Suppressor macrophage treated with lipopolysaccharide for 4 hours (primary cell): Measurements from ENCODE around the gene NR1H2.
"Not testable (repeated sequence)": the region's sequence is repeated elsewhere in the genome, so short reads cannot be mapped to it uniquely, and the experiment has no call there.

Experiments
- DNase-seq: peaks from one replicate; pipeline ENCODE4 v3.0.0-alpha.2; 2020

The NR1H2 gene

DNA sequence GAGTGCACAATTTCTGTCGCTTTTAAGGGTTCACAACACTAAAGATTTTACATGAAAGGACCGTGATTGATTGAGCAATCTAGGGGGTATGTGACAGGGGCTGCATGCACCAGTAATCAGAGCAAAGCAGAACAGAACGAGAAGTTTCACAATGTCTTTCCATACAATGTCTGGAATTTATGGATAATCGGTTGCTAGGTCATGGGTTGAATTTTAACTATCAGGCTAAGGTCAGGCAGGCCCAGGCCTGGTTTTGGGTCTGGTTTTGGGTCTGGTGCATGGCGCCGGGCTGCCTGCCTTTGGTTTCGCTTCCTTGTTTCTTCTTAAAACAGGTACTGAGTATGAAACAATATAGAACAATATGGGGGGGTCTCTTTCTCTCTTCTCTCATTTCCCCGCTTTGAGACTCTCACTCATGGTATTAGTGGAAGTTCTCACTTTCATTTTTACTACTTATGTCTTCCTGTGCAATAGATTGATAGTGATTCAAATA is 29.1 kb upstream of the NR1H2 start:
- DNase-seq: peak; percentile 49

DNA sequence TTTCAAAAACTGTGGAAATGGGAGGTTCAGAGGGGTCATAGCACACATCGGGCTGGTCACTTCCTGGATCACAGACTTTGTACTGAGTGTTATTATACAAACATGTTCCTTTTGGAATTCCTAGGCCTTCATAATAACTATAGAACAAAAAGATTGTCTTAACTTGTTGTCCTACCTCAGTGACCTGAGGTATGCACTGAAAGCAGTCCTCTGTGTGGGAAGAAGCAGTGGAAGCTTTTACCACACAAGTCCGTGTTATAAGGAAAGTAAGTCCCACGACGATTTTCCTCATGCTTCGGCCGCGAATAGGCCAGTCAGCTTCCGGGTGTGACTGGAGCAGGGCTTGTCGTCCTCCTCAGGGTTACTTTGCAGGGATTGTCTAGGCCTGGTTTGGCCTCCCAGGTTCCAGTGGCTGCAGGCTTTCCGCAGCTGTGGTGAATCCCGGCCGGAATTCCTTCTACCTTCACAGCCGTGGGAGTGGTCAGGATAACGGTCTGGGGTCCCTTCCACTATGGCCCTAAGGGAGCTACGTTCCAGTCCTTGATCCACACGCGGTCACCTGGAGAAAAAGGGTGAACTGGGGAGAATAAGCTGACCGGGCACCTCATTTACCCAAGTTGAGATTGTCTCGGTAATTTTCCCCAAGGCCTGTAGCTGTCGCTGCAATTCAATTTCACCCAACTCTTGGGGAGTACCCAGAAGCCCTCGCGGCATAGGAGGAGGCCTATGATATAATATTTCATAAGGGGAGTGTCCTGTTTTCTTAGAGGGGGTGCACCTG is 26.8 kb upstream of the NR1H2 start:
- no peak for DNase-seq

DNA sequence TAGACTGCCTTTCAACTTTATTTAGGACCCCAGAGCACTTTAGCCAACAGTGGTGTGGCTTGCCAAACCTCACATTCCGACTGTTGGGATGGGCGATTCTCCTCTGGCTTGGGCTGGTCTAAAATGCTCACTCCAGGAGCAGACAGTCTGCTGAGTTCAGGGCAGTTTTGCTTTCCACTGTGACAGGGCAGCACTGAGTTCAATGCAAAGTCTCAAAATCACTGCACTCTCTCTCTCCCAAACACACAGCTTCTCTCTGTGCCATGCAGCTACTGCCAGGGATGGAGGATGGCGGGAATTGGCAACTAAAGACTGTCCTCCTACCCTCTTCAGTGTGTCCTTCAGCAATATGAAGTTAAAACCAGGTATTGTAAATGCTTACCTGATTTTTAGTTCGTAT is 24.0 kb upstream of the NR1H2 start:
- no peak for DNase-seq

DNA sequence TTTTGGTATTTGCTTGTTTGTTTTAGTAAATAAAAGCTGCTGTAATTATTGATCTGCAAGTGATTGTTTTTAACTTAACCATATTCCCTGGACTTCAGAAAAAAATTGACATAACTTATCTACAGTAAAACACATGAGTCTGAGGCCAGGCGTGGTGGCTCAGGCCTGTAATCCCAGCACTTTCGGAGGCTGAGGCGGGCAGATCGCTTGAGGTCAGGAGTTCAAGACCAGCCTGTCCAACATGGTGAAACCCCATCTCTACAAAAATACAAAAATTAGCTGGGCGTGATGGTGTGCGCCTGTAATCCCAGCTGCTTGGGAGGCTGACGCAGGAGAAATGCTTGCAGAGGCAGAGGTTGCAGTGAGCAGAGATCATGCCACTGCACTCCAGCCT is 22.8 kb upstream of the NR1H2 start:
- not testable (repeated sequence) for DNase-seq

DNA sequence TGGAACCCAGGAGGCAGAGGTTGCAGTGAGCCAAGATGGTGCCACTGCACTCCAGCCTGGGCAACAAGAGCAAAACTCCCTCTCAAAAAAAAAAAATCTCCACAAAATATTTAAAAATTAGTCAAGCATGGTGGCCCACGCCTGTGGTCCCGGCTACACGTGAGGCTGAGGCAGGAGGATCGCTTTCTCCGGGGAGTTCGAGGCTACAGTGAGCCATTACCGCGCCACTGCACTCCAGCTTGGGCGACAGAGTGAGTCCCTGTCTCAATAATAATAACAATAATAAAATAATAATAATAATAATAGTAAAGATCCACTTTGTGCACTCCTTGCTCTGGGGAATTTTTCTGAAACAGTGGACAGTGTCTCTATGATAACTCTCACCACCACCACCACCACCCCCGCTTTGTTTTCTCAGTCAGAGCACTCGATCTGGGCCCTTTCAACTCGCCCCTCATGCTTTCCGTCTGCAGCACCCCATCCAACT is 19.5 kb upstream of the NR1H2 start:
- no peak for DNase-seq

DNA sequence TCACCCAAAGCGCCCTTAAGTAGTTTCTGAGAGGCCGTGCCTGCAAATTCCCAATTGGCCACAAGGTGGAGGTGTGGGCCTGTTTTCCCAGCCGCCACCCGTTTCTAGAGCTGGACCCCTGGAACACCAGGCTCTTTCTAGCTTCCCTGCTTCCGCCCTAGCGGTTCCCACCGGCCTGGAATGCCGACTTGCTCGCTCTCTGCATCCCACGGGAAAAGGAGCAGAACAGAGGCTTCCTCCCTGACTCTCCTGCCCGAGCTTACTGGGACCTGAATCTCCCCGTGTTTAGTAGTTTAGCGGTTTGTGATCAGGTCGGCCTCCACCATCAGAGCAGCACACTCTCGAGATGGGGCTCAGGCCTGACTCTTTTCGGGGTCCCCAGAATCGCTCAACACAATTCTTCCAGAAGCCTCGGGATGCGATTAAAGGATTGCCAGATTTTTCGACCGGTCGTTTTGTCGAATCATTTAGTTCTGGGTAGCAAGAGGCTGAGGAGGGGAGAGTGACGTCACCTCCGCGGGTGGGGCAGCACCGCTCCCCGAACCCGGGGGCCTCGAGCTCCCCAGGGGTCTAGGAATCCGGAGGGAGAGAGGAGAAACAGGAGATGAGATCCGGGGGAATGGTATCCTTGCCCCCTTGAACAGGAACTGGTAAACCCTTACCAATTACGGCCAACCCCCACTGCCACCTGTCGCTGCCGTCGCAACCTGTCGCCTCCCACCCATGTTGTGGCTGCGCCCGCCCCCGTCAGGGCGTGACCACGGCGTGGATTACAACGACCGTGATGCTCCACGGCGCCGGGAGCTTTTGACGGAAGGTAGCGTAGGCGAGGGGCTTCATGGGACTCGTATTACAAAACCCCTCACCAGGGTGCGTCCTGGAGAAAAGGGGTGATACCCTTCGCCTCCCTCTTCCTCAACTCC is 18.8 kb upstream of the NR1H2 start:
- DNase-seq: peak; percentile 70

DNA sequence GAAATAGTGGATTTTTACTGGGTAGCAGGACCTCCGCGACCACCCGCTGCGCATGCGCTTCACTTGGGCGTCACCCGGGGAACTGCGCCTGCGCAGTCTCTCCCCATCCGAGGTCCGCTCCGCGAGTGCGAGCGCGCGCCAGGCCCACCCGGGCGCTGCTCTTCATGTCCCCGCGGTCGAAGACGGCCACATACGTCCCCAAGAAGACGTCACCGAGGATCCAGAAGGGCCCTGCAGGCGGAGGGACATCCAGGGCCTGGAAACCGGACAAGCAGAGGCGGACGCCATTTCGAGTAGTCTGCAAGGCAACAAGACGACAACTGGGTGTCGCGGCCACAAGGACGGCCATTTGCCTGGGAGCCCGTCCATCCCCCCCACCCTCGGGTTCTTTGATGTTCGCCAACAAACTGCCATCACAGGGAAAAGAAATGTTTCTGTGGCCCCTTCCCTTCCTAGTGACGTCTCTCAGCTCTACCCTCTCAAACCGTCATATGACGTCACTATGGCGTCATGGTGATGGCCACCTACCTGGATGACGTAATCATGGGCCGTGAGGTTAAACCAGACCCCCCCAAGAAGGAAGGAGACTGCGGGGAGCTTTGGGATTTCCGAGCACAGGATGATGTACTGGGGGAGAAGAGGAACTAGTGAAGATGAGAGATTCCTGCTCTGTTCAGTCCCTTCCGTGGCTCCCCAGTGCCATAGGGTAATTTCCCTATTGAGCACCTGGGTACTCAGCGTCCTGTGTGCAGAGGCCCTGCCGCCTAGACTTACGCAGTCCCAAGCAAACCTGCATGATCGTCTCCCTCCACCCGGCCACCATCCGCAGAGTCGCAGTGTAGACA is 17.6 kb upstream of the NR1H2 start:
- DNase-seq: peak; percentile 78

DNA sequence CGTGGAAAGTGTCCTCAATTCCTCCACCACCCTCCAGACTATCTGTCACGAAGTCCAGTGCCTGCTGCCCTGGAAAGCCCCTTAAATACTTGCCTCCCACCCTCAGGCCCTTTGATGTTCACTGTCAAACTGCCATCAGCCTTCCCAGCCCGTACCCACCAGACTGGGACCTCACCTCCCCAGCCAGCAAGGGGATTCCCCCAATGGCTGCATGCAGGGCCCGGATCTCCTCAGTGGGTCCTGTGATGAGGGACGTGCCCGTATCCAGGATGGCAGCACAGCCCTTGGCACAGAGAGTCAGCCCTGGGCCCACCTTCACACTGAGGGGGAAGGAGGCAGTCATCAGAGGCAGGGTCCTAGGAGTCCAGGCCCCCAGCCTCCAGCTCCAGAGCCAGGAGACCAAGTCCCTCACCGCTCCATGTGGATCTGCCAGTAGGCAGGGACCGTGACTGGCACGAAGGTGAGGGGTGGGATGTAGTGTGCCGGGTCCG is 16.9 kb upstream of the NR1H2 start:
- DNase-seq: no peak

DNA sequence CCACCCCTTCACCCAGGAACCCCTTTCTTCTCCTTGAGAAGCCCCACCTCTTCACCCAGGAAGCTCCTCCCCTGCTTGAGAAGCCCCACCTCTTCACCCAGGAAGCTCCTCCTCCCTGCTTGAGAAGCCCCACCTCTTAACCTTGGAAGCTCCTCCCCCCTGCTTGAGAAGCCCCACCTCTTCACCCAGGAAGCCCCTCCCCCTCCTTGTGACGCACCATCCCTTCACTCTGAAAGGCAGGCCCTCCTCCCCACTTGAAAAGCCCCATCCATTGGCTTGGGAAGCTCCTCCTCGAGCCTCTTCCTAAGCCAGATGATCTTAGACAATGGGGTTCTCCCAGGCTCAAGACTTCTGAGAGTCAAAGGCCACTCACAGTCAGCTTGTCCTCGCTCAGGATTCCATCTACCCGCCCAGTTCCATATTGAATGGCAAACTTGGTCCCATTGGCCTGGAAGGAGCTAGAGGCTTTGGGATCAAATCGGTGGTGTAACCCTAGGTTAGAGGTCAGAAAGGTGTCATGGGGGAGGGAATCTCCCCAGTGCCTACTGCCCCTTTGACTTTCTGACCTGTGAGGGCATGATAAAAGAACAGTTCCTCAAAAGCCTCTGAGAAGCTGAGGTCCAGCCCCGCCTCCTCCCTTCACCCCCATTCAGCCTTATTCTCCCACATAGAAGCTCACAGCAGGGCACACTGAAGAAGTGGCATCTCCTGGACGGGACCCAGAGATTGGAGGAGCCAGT is 14.8 kb upstream of the NR1H2 start:
- peak; percentile 16 for DNase-seq

DNA sequence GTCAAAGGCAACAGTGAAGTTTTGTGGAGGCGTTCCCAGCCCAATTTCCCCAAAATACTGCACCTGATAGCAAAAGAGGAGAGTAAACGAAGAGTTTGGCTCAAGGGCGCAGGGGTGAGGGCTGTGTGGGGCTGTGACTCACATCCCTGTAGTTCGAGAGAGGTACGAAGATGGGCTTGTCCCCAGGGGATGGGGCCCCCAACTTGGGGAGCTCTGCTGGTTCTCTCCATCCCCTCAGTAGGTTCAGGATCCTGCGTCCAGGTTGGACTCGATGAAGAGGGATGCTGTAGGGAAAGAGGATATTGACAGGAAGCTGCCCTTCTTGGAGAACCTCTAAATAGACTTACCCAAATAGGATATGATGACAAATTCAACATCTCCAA is 14.2 kb upstream of the NR1H2 start:
- DNase-seq: no peak

DNA sequence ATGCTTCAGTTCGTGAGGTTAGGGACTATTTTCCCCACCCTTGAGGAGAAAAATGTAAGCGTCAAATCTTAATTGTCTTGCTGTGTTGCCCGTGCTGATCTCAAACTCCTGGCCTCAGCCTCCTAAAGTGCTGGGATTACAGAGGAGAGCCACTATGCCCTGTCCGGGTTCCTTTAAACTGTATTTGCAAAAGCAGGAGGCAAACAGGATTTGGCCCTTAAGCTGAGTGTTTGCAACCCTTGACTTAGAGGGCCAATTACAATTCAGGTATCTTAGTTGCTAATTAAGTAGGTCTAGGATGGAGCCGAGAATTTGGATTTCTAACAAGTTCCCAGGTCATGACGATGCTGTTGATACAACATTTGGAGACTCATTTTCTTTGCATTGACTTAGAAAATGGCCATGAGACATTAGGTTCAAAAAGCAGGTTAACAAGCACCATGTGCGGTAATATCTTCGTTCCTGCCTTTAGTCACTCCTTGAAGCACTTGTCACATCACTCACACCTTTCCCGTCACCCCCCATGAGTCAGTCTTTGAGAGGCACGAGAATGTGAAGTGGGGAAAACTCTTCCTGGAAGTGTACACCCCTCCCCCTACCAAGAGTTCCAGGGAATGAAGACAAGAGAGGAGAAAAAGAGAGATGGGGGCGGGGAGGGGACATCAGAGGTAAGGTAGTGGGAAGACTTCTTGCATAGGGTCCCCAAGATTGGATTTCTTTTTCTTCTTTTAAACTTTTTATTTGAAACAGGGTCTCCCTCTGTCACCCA is 13.4 kb upstream of the NR1H2 start:
- no peak for DNase-seq

DNA sequence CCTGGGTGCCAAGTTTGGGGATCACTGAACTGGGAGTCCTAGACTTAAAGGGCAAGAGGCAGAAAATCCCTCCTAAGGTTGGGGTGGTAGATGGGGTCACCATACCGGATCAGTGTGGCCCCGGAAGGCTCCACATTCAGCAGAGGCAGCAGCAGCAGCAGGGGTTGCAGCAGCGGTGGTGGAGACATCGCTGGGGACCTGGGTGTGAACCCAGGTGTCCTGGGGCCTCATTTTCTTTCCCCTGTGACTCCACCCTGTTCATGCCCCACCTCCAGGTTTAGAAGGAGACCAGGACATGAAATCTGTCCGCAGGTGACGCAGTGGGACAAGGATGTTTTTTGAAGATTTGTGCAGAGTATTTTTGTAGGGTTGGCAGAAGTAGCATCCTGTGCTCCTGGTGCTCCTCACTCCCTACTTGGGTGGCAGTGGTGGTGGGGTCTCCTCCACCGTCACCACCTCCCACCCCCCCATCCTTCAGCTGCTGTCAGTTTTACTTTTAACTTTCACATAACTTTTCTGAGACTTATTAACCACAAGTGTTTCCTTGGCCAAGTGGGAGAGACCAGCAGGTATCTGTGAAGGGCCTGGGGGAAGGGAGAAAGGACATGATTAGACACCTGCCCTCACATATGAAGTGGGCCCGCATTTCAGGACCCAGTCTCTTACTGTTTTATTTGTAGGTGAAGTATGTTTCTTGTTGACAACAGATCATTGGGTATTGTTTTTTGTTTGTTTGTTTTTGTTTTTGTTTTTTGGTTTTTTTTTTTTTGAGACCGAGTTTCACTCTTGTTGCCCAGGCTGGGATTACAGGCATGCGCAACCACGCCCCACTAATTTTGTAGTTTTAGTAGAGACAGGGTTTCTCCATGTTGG is 10.6 kb upstream of the NR1H2 start, which contains the start of gene NAPSA:
Gene NAPSA (minus strand): TSS at position 206 of the 873 bp plus-strand sequence. CDS start 18 bp downstream, at position 188.
- DNase-seq: no peak

DNA sequence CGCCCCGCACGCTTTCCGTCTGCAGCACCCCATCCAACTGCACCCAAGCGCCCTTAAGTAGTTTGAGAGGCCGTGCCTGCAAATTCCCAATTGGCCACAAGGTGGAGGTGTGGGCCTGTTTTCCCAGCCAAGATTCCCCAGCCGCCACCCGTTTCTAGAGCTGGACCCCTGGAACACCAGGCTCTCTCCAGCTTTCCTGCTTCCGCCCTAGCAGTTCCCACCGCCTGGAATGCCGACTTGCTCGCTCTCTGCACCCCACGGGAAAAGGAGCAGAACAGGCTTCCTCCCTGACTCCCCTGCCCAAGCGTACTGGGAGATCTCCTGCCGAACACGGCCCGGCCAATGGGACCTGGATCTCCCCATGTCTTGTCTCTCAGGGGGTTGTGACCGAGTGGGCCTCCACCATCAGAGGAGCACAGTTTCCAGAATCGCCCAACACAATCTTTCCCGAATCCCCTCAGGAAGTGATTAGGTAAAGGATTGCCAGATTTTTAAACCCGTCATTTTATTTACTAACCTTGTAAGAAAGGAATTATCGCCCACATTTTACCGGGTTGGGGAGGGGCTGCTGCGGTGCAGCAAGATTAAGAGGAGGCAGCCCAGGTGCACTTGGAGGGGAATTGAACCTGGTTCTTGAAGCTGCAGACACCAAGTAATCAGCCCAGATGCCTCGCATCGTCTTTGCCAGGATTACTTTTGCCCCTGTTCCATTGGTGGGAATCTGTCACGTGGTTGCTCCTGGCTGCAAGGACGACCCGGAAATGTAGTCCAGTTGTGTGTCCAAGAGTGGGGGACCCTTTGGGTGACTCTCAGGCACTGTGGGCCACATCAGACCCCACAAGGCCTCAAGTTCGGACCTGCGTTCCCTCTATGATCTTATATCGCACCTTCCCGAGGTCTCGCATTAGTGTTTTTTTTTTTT is 7.3 kb upstream of the NR1H2 start:
- peak; percentile 88 for DNase-seq

DNA sequence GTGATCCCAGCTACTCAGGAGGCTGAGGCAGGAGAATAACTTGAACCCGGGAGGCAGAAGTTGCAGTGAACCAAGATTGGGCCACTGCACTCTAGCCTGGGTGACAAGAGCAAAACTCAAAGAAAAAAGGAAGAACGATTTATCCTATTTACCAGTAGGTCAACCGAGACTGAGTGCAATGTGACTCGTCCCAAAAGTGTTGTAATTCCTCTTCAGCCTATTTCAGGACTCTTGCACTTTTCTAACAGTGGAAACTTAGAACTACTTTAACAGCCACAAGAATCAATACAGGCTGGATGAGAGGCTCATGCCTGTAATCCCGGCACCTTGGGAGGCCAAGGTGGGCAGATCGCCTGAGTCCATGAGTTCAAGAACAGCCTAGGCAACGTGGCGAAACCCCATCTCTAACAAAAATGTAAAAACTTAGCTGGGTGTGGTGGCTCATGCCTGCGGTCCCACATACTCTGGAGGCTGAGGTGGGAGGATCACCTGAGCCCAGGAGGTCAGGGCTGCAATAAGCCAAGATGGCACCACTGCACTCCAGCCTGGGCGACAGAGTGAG is 4.3 kb upstream of the NR1H2 start:
- DNase-seq: peak; percentile 59

DNA sequence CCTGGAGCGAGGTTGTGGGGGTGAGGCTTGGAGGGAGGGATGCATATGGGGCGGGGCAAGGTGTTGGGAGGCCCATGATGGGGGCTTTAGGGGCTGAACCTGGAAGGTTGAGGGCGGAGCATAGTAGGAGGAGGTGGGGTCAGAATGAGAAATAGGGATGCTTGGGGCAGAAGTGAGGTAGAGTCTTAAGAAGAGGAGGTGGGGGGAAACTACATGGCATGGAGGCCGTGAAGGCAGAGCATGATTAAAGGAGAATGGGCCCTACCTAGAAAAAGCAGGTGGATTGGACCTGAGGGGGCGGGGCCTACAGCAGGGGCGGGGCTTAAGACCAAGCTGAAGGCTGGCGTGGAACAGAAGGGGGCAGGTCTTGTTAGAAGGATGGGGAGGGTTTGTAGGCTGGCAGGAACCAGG is 799 bp downstream of the NR1H2 start:
- no peak for DNase-seq

DNA sequence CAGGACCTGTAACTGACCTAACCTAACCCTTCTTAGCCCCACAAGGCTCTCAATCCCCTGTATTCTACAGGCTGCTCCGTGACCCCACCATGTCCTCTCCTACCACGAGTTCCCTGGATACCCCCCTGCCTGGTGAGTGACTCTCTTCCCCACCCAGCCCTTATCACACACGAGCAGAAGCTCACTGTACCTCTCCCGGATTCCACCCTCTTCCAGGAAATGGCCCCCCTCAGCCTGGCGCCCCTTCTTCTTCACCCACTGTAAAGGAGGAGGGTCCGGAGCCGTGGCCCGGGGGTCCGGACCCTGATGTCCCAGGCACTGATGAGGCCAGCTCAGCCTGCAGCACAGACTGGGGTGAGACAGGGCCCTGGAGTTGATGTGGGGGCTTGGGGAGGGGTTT is 1.3 kb downstream of the NR1H2 start:
- no peak for DNase-seq

DNA sequence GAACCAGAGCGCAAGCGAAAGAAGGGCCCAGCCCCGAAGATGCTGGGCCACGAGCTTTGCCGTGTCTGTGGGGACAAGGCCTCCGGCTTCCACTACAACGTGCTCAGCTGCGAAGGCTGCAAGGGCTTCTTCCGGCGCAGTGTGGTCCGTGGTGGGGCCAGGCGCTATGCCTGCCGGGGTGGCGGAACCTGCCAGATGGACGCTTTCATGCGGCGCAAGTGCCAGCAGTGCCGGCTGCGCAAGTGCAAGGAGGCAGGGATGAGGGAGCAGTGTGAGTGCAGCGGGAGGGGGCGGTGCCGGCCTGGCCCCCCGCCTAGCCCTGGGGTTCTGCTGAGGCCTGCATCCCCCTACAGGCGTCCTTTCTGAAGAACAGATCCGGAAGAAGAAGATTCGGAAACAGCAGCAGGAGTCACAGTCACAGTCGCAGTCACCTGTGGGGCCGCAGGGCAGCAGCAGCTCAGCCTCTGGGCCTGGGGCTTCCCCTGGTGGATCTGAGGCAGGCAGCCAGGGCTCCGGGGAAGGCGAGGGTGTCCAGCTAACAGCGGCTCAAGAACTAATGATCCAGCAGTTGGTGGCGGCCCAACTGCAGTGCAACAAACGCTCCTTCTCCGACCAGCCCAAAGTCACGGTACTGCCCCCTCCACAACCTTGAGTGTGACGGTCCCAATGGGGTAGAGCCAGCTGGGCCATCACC is 2.1 kb downstream of the NR1H2 start:
- DNase-seq: no peak

DNA sequence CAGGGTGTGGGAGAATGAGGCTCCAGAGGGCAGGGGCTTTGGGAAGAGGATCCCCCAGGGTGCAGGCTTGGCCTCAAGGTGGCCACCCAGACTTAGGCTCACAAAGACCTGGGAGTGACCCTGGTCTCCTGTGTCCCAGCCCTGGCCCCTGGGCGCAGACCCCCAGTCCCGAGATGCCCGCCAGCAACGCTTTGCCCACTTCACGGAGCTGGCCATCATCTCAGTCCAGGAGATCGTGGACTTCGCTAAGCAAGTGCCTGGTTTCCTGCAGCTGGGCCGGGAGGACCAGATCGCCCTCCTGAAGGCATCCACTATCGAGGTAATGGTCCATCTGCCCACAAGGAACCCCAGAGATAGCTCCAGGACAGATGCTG is 2.6 kb downstream of the NR1H2 start:
- DNase-seq: no peak
